ENCODE measurements around the gene NF1.

Gene NF1

GRCh38 chr17:31405890-31406371, 311.2 kb downstream of the NF1 start:
- DNase-seq (ENCODE audit: low spot score): no peak

GRCh38 chr17:31408586-31408985, 313.8 kb downstream of the NF1 start:
- no peak for DNase-seq (ENCODE audit: low spot score)

GRCh38 chr17:31411707-31412285, 317.0 kb downstream of the NF1 start:
- no peak for DNase-seq (ENCODE audit: low spot score)

- no peak for DNase-seq (ENCODE audit: low spot score)
Observed at GRCh38 chr17:31412511-31412910, 317.7 kb downstream of the NF1 start.

- no peak for DNase-seq (ENCODE audit: low spot score)
Observed at GRCh38 chr17:31413081-31413799, 318.5 kb downstream of the NF1 start.

GRCh38 chr17:31413874-31414549, 319.2 kb downstream of the NF1 start:
- peak; percentile 91 for DNase-seq (ENCODE audit: low spot score)

GRCh38 chr17:31414550-31414918, 319.8 kb downstream of the NF1 start:
- DNase-seq (ENCODE audit: low spot score): no peak

- DNase-seq (ENCODE audit: low spot score): no peak
Observed at GRCh38 chr17:31415004-31415454, 320.3 kb downstream of the NF1 start.

- no peak for DNase-seq (ENCODE audit: low spot score)
Observed at GRCh38 chr17:31415640-31416502, 321.1 kb downstream of the NF1 start.

GRCh38 chr17:31416503-31416923, 321.7 kb downstream of the NF1 start:
- peak; percentile 96 for DNase-seq (ENCODE audit: low spot score)

GRCh38 chr17:31417051-31417792, 322.4 kb downstream of the NF1 start:
- DNase-seq (ENCODE audit: low spot score): no peak

- peak; percentile 65 for DNase-seq (ENCODE audit: low spot score)
Observed at GRCh38 chr17:31418773-31419350, 324.1 kb downstream of the NF1 start.

- no peak for DNase-seq (ENCODE audit: low spot score)
Observed at GRCh38 chr17:31422443-31422842, 327.7 kb downstream of the NF1 start.

- DNase-seq (ENCODE audit: low spot score): no peak
Observed at GRCh38 chr17:31424944-31425281, 330.1 kb downstream of the NF1 start.

GRCh38 chr17:31425282-31426040, 330.7 kb downstream of the NF1 start:
- DNase-seq (ENCODE audit: low spot score): no peak
